ENCODE measurements around the gene SF3B2.
"Not testable (repeated sequence)": the region's sequence is repeated elsewhere in the genome, so short reads cannot be mapped to it uniquely, and the experiment has no call there.

The SF3B2 gene

GRCh38 chr11:66082946-66083698, 31.0 kb downstream of the SF3B2 start:
- Histone ChIP-seq H3K9me3 (ENCODE audit: control insufficient read depth, low read length) (no peaks in the 10 kb centered on the region), H3K4me3 (ENCODE audit: insufficient read depth, low read depth, low read length) (no peak overlapping the region), H3K27me3 (ENCODE audit: control insufficient read depth, insufficient read depth, low read length, poor library complexity, severe bottlenecking) (no peaks in the 10 kb centered on the region), H3K4me1 (ENCODE audit: control insufficient read depth, insufficient read depth, low read length) (peaks cover 2% of the 10 kb centered on the region), H3K27ac (ENCODE audit: insufficient read depth, low read depth, low read length, poor library complexity, severe bottlenecking) (no peak overlapping the region), H3K36me3 (ENCODE audit: control insufficient read depth, insufficient read depth, low read length) (no peaks in the 10 kb centered on the region)
- WGBS, 2 experiments = 92 to 94% methylated on average over 2 to 4 of the region's 4 CpGs

- H3K9me3 ChIP-seq (ENCODE audit: control insufficient read depth, low read length) = no peaks in the 10 kb centered on the region
- 92 to 96% methylated on average over 3 of the region's 3 CpGs for WGBS, 2 experiments
- H3K4me3 ChIP-seq (ENCODE audit: insufficient read depth, low read depth, low read length) = no peak overlapping the region
- H3K27ac ChIP-seq (ENCODE audit: insufficient read depth, low read depth, low read length, poor library complexity, severe bottlenecking) = no peak overlapping the region
- peaks cover 2% of the 10 kb centered on the region for H3K4me1 ChIP-seq (ENCODE audit: control insufficient read depth, insufficient read depth, low read length)
- no peaks in the 10 kb centered on the region for H3K36me3 ChIP-seq (ENCODE audit: control insufficient read depth, insufficient read depth, low read length)
- H3K27me3 ChIP-seq (ENCODE audit: control insufficient read depth, insufficient read depth, low read length, poor library complexity, severe bottlenecking) = no peaks in the 10 kb centered on the region
Observed at GRCh38 chr11:66083767-66084166, 31.6 kb downstream of the SF3B2 start.

GRCh38 chr11:66084821-66085475, 32.8 kb downstream of the SF3B2 start:
- Histone ChIP-seq H3K9me3 (ENCODE audit: control insufficient read depth, low read length) (no peaks in the 10 kb centered on the region), H3K4me1 (ENCODE audit: control insufficient read depth, insufficient read depth, low read length) (peaks cover 2% of the 10 kb centered on the region), H3K27ac (ENCODE audit: insufficient read depth, low read depth, low read length, poor library complexity, severe bottlenecking) (no peak overlapping the region), H3K4me3 (ENCODE audit: insufficient read depth, low read depth, low read length) (no peak overlapping the region), H3K36me3 (ENCODE audit: control insufficient read depth, insufficient read depth, low read length) (no peaks in the 10 kb centered on the region), H3K27me3 (ENCODE audit: control insufficient read depth, insufficient read depth, low read length, poor library complexity, severe bottlenecking) (no peaks in the 10 kb centered on the region)
- WGBS, 2 experiments = 94% methylated on average over 2 of the region's 3 CpGs; no CpG with 5 or more reads in 1 of the 2 experiments

- Histone ChIP-seq H3K4me1 (ENCODE audit: control insufficient read depth, insufficient read depth, low read length) (no peaks in the 10 kb centered on the region), H3K27ac (ENCODE audit: insufficient read depth, low read depth, low read length, poor library complexity, severe bottlenecking) (no peak overlapping the region), H3K9me3 (ENCODE audit: control insufficient read depth, low read length) (no peaks in the 10 kb centered on the region), H3K4me3 (ENCODE audit: insufficient read depth, low read depth, low read length) (no peak overlapping the region), H3K36me3 (ENCODE audit: control insufficient read depth, insufficient read depth, low read length) (no peaks in the 10 kb centered on the region), H3K27me3 (ENCODE audit: control insufficient read depth, insufficient read depth, low read length, poor library complexity, severe bottlenecking) (no peaks in the 10 kb centered on the region)
- 94% methylated on average over 9 of the region's 9 CpGs for WGBS, 2 experiments
Observed at GRCh38 chr11:66087148-66087908, 35.2 kb downstream of the SF3B2 start.

GRCh38 chr11:66089067-66089466, 36.9 kb downstream of the SF3B2 start:
- no peak overlapping the region for H3K27ac ChIP-seq (ENCODE audit: insufficient read depth, low read depth, low read length, poor library complexity, severe bottlenecking)
- no peaks in the 10 kb centered on the region for H3K4me1 ChIP-seq (ENCODE audit: control insufficient read depth, insufficient read depth, low read length)
- H3K4me3 ChIP-seq (ENCODE audit: insufficient read depth, low read depth, low read length) = no peak overlapping the region
- H3K9me3 ChIP-seq (ENCODE audit: control insufficient read depth, low read length) = no peaks in the 10 kb centered on the region
- 94 to 97% methylated on average over 3 of the region's 3 CpGs for WGBS, 2 experiments
- no peaks in the 10 kb centered on the region for H3K36me3 ChIP-seq (ENCODE audit: control insufficient read depth, insufficient read depth, low read length)
- H3K27me3 ChIP-seq (ENCODE audit: control insufficient read depth, insufficient read depth, low read length, poor library complexity, severe bottlenecking) = no peaks in the 10 kb centered on the region

- Histone ChIP-seq H3K9me3 (ENCODE audit: control insufficient read depth, low read length) (no peaks in the 10 kb centered on the region), H3K36me3 (ENCODE audit: control insufficient read depth, insufficient read depth, low read length) (no peaks in the 10 kb centered on the region), H3K27me3 (ENCODE audit: control insufficient read depth, insufficient read depth, low read length, poor library complexity, severe bottlenecking) (no peaks in the 10 kb centered on the region), H3K4me3 (ENCODE audit: insufficient read depth, low read depth, low read length) (no peak overlapping the region), H3K4me1 (ENCODE audit: control insufficient read depth, insufficient read depth, low read length) (no peaks in the 10 kb centered on the region), H3K27ac (ENCODE audit: insufficient read depth, low read depth, low read length, poor library complexity, severe bottlenecking) (no peak overlapping the region)
- WGBS, 2 experiments = 89 to 94% methylated on average over 4 of the region's 4 CpGs
Observed at GRCh38 chr11:66090288-66090687, 38.1 kb downstream of the SF3B2 start.

- H3K27me3 ChIP-seq (ENCODE audit: control insufficient read depth, insufficient read depth, low read length, poor library complexity, severe bottlenecking); H3K27ac ChIP-seq (ENCODE audit: insufficient read depth, low read depth, low read length, poor library complexity, severe bottlenecking); H3K36me3 ChIP-seq (ENCODE audit: control insufficient read depth, insufficient read depth, low read length); H3K9me3 ChIP-seq (ENCODE audit: control insufficient read depth, low read length); H3K4me3 ChIP-seq (ENCODE audit: insufficient read depth, low read depth, low read length); H3K4me1 ChIP-seq (ENCODE audit: control insufficient read depth, insufficient read depth, low read length): not testable (repeated sequence)
- no CpG with 5 or more reads among the region's 2 CpGs for WGBS, 2 experiments
Observed at GRCh38 chr11:66092125-66092524, 40.0 kb downstream of the SF3B2 start.

- H3K4me3 ChIP-seq (ENCODE audit: insufficient read depth, low read depth, low read length); H3K4me1 ChIP-seq (ENCODE audit: control insufficient read depth, insufficient read depth, low read length); H3K27me3 ChIP-seq (ENCODE audit: control insufficient read depth, insufficient read depth, low read length, poor library complexity, severe bottlenecking); H3K27ac ChIP-seq (ENCODE audit: insufficient read depth, low read depth, low read length, poor library complexity, severe bottlenecking); H3K36me3 ChIP-seq (ENCODE audit: control insufficient read depth, insufficient read depth, low read length); H3K9me3 ChIP-seq (ENCODE audit: control insufficient read depth, low read length): not testable (repeated sequence)
- 96% methylated on average over 10 of the region's 10 CpGs for WGBS, 2 experiments
Observed at GRCh38 chr11:66099746-66100145, 47.6 kb downstream of the SF3B2 start.

GRCh38 chr11:66100272-66101065, 48.3 kb downstream of the SF3B2 start:
- no peaks in the 10 kb centered on the region for H3K4me1 ChIP-seq (ENCODE audit: control insufficient read depth, insufficient read depth, low read length)

More at GRCh38 chr11:66100272-66101065, 48.3 kb downstream of the SF3B2 start:
- H3K27me3 ChIP-seq (ENCODE audit: control insufficient read depth, insufficient read depth, low read length, poor library complexity, severe bottlenecking) = no peaks in the 10 kb centered on the region
- H3K27ac ChIP-seq (ENCODE audit: insufficient read depth, low read depth, low read length, poor library complexity, severe bottlenecking) = no peak overlapping the region
- 92 to 93% methylated on average over 14 of the region's 14 CpGs for WGBS, 2 experiments
- no peaks in the 10 kb centered on the region for H3K9me3 ChIP-seq (ENCODE audit: control insufficient read depth, low read length)
- no peak overlapping the region for H3K4me3 ChIP-seq (ENCODE audit: insufficient read depth, low read depth, low read length)
- no peaks in the 10 kb centered on the region for H3K36me3 ChIP-seq (ENCODE audit: control insufficient read depth, insufficient read depth, low read length)

Data from ectodermal cell (in vitro differentiated cells).